SK-N-SH (cell line): ENCODE results near the gene TRAF3IP1. TPM values are rescaled to one million over a fixed set of nuclear protein-coding genes. Genes with fewer than 3 reads are reported as not detected.

Experiments used
- CTCF ChIA-PET: fragments of 300-600, 350-600 bp; formaldehyde crosslinking; extraction: SDS; loops from one replicate; lab custom pipeline; 2021; lab: Yijun Ruan, JAX
- POLR2A ChIA-PET: fragments of 350-600 bp; sonication (Branson Sonifier 250); formaldehyde crosslinking; extraction: SDS; loops from one replicate; lab custom pipeline; 2020; ENCODE audit warnings: antibody characterized with exemption, inconsistent platforms; lab: Yijun Ruan, JAX
- DNase-seq: peaks from one replicate; pipeline ENCODE4 v3.0.0; 2012
- H2AFZ ChIP-seq: fragments of 200-600 bp; sonication (generic); 2 replicates; pipeline ENCODE4 v1.8.1; 2016; ENCODE audit warnings: antibody characterized with exemption, mild to moderate bottlenecking, low read depth
- H3F3A ChIP-seq: fragments of 200-600 bp; sonication (generic); replicated peaks from 2 replicates; pipeline ENCODE3; 2016; ENCODE audit warnings: antibody characterized with exemption, mild to moderate bottlenecking; ENCODE audit not compliant: insufficient read depth
- H3K27ac ChIP-seq, 2 experiments: fragments of 200-500 bp in 1 of 2; fragments of 200-600 bp in 1 of 2; sonication (Bioruptor generic) in 1 of 2; sonication (generic), shearing (Covaris generic) in 1 of 2; 2 replicates each; pipeline versions ENCODE4 v1.5.1 to v1.6.1; 2014 to 2016; ENCODE audit warnings: low read depth in 2 of 2, inconsistent platforms in 1 of 2, low read length in 1 of 2, mild to moderate bottlenecking in 1 of 2, mixed read lengths in 1 of 2
- H3K27me3 ChIP-seq: fragments of 200-600 bp; sonication (generic), shearing (Covaris generic); 2 replicates; pipeline ENCODE4 v1.6.1; 2016; ENCODE audit warnings: mixed run types; ENCODE audit not compliant: insufficient read depth
- H3K36me3 ChIP-seq, 2 experiments: fragments of 200-500 bp in 1 of 2; fragments of 200-600 bp in 1 of 2; sonication (Bioruptor generic) in 1 of 2; sonication (generic) in 1 of 2; replicated peaks in 1 of 2; 2 replicates each; pipeline versions ENCODE3 to v1.5.1; 2014 to 2016; ENCODE audit warnings: low read length in 1 of 2, mild to moderate bottlenecking in 1 of 2; ENCODE audit not compliant: insufficient read depth in 2 of 2, control insufficient read depth in 1 of 2
- H3K4me1 ChIP-seq, 2 experiments: fragments of 200-500 bp in 1 of 2; fragments of 200-600 bp in 1 of 2; sonication (Bioruptor generic) in 1 of 2; sonication (generic), shearing (Covaris generic) in 1 of 2; 2 replicates each; pipeline versions ENCODE4 v1.5.1 to v1.6.1; 2014 to 2016; ENCODE audit warnings: low read depth in 1 of 2, low read length in 1 of 2, mixed run types in 1 of 2; ENCODE audit not compliant: insufficient read depth in 2 of 2, control insufficient read depth in 1 of 2
- H3K4me2 ChIP-seq: fragments of 200-600 bp; sonication (generic), shearing (Covaris generic); 2 replicates; pipeline ENCODE4 v1.6.1; 2017; ENCODE audit warnings: mixed run types
- H3K4me3 ChIP-seq, 2 experiments: fragments of 200-500 bp in 1 of 2; fragments of 200-600 bp in 1 of 2; sonication (Bioruptor generic) in 1 of 2; sonication (generic), shearing (Covaris generic) in 1 of 2; 2 replicates each; pipeline versions ENCODE4 v1.5.1 to v1.8.1; 2014 to 2016; ENCODE audit warnings: low read depth in 2 of 2, inconsistent platforms in 1 of 2, low read length in 1 of 2, mild to moderate bottlenecking in 1 of 2, mixed read lengths in 1 of 2, moderate library complexity in 1 of 2
- H3K79me2 ChIP-seq: fragments of 200-600 bp; sonication (generic); 2 replicates; pipeline ENCODE4 v1.8.1; 2017; ENCODE audit warnings: mild to moderate bottlenecking; ENCODE audit not compliant: insufficient read depth
- H3K9ac ChIP-seq: fragments of 200-600 bp; sonication (generic); 2 replicates; pipeline ENCODE4 v1.6.1; 2017; ENCODE audit warnings: mixed run types
- H3K9me2 ChIP-seq: fragments of 200-600 bp; sonication (generic); 2 replicates; pipeline ENCODE4 v1.6.1; 2017; ENCODE audit warnings: mixed run types
- H3K9me3 ChIP-seq: fragments of 200-600 bp; sonication (generic); 2 replicates; pipeline ENCODE4 v1.6.1; 2017; ENCODE audit warnings: mixed run types, mild to moderate bottlenecking, moderate library complexity
- H4K20me1 ChIP-seq: fragments of 200-600 bp; sonication (generic); 2 replicates; pipeline ENCODE4 v1.6.1; 2017; ENCODE audit warnings: mild to moderate bottlenecking, mixed run types; ENCODE audit not compliant: insufficient read depth
- ELF1 ChIP-seq: IDR thresholded peaks from 2 replicates; pipeline ENCODE4 v1.4.0; 2012
- FOSL2 ChIP-seq: IDR thresholded peaks from 2 replicates; pipeline ENCODE4 v1.4.0; 2012; ENCODE audit warnings: low read depth, mild to moderate bottlenecking, moderate library complexity, borderline replicate concordance
- FOXJ3 ChIP-seq: sonication (generic); formaldehyde crosslinking; IDR thresholded peaks from 2 replicates; pipeline ENCODE4 v1.5.1; 2020; ENCODE audit warnings: mild to moderate bottlenecking, missing genetic modification reagents
- JUND ChIP-seq: IDR thresholded peaks from 2 replicates; pipeline ENCODE4 v1.4.0; 2012
- MEF2A ChIP-seq: IDR thresholded peaks from 2 replicates; pipeline ENCODE4 v1.4.0; 2012; ENCODE audit warnings: low read depth, borderline replicate concordance
- MXI1 ChIP-seq: IDR thresholded peaks from 2 replicates; pipeline ENCODE4 v1.6.1; 2012; ENCODE audit warnings: mild to moderate bottlenecking, low read depth, low read length, improper control_type of control experiment
- NFIC ChIP-seq: IDR thresholded peaks from 2 replicates; pipeline ENCODE4 v1.4.0; 2012; ENCODE audit warnings: borderline replicate concordance
- NRF1 ChIP-seq: IDR thresholded peaks from 2 replicates; pipeline ENCODE4 v1.6.1; 2012; ENCODE audit warnings: low read depth, mild to moderate bottlenecking, low read length
- PBX3 ChIP-seq: IDR thresholded peaks from 2 replicates; pipeline ENCODE4; 2012
- RFX5 ChIP-seq: IDR thresholded peaks from 2 replicates; pipeline ENCODE4 v1.6.1; 2012; ENCODE audit warnings: mild to moderate bottlenecking, improper control_type of control experiment, low read length
- SMC3 ChIP-seq: IDR thresholded peaks from 2 replicates; pipeline ENCODE4 v1.6.1; 2012; ENCODE audit warnings: low read depth, low read length, improper control_type of control experiment
- TAF1 ChIP-seq: IDR thresholded peaks from 2 replicates; pipeline ENCODE4 v1.6.1; 2012; ENCODE audit warnings: low read depth, mild to moderate bottlenecking, low read length, moderate library complexity, borderline replicate concordance
- WGBS: methylation state at CpG from one replicate; pipeline ENCODE4 v1.1.6; 2017; ENCODE audit warnings: low lambda C conversion rate; 5-methylcytosine and 5-hydroxymethylcytosine counted together
- polyA plus RNA-seq, 3 experiments: library from polyadenylated mRNA; depleted of rRNA; stranded (reverse); fragments of >200 nt; gene quantifications; 2 replicates each; pipeline ENCODE4 v1.2.3, GENCODE V29; 2012
- TF ChIP-seq, protein P1 (sequence below): IDR thresholded peaks from 2 replicates; pipeline ENCODE4 v1.4.0; 2012; ENCODE audit warnings: low read depth, borderline replicate concordance
- TF ChIP-seq, protein P2 (sequence below): IDR thresholded peaks from 2 replicates; pipeline ENCODE4 v1.6.1; 2012; ENCODE audit warnings: mild to moderate bottlenecking, low read depth, low read length, moderate library complexity

TRAF3IP1 gene
- polyA plus RNA-seq, 1 of the 3 experiments (the other 2 are of a cell fraction) = 15.0 TPM

DNA sequence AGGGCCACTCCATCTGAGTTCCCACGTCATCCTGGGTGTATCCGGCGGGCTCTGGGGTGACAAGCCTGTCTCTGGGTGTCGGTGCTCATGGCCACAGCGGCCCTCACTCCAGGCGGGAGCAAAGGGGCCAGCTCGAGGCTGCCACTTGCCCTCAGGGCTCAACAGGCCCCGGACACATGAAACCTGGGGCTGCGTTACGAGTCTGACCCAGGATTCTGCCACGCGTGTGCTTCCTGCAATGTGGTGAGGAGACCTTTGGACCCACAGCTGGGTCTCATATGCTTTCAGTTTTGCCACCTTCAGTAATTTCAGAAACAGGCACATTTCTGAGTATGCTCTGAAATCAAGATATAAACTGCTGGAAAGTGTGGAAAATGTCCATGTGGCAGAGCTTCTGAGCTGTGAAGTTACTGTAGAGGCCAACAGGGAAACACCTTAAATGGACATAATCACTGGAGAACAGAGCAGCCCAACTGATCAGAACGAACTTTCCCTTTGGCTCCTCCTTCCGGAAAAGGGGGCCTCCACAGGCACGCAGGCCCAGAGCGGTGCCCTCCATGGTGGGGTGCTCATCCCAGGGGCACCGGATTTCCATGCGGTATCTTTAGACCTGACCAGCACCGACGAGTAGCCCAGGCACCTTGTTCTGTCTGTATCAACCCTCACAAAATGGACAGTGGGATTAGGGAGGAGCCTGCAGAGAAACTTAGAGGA is 46.0 kb upstream of the TRAF3IP1 start:
- Histone ChIP-seq H3F3A (no peaks in the 10 kb centered on the region), H3K27ac (no peak overlapping the region), H3K27me3 (no peaks in the 10 kb centered on the region), H3K4me2 (no peak overlapping the region), H3K36me3 (peaks cover 0 to 3% of the 10 kb centered on the region in 2 experiments), H3K4me3 (no peak overlapping the region), H3K9ac (no peak overlapping the region), H3K79me2 (no peaks in the 10 kb centered on the region), H3K9me2 (no peaks in the 10 kb centered on the region), H3K9me3 (no peaks in the 10 kb centered on the region), H2AFZ (no peak overlapping the region), H3K4me1 (peaks cover 0 to 3% of the 10 kb centered on the region in 2 experiments; a peak in 1 of 4 replicates), H4K20me1 (no peaks in the 10 kb centered on the region)
- WGBS = 92% methylated on average over 11 of the region's 20 CpGs
- ChIA-PET CTCF (interaction anchor here (1.2 to 6.6 kb wide), 4 partner anchors 8 to 18 kb away, joined by 3 to 72 read pairs (median 10); no protein-coding TSS in a partner anchor), POLR2A (interaction anchor here (0.5 kb wide), 1 partner anchor 98 kb away, joined by 3 read pairs; no protein-coding TSS in a partner anchor)
- TF ChIP-seq RFX5 = no peak
- no peak for TF ChIP-seq JUND
- no peak for TF ChIP-seq MXI1
- TF ChIP-seq NRF1 = no peak
- TF ChIP-seq, protein P1, sequence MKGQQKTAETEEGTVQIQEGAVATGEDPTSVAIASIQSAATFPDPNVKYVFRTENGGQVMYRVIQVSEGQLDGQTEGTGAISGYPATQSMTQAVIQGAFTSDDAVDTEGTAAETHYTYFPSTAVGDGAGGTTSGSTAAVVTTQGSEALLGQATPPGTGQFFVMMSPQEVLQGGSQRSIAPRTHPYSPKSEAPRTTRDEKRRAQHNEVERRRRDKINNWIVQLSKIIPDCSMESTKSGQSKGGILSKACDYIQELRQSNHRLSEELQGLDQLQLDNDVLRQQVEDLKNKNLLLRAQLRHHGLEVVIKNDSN = no peak
- TF ChIP-seq FOXJ3 (CRISPR knock-in tag) = no peak
- no peak for TF ChIP-seq MEF2A
- TF ChIP-seq NFIC = no peak
- no peak for TF ChIP-seq PBX3
- TF ChIP-seq TAF1 = no peak
- TF ChIP-seq SMC3 = no peak
- TF ChIP-seq, protein P2, sequence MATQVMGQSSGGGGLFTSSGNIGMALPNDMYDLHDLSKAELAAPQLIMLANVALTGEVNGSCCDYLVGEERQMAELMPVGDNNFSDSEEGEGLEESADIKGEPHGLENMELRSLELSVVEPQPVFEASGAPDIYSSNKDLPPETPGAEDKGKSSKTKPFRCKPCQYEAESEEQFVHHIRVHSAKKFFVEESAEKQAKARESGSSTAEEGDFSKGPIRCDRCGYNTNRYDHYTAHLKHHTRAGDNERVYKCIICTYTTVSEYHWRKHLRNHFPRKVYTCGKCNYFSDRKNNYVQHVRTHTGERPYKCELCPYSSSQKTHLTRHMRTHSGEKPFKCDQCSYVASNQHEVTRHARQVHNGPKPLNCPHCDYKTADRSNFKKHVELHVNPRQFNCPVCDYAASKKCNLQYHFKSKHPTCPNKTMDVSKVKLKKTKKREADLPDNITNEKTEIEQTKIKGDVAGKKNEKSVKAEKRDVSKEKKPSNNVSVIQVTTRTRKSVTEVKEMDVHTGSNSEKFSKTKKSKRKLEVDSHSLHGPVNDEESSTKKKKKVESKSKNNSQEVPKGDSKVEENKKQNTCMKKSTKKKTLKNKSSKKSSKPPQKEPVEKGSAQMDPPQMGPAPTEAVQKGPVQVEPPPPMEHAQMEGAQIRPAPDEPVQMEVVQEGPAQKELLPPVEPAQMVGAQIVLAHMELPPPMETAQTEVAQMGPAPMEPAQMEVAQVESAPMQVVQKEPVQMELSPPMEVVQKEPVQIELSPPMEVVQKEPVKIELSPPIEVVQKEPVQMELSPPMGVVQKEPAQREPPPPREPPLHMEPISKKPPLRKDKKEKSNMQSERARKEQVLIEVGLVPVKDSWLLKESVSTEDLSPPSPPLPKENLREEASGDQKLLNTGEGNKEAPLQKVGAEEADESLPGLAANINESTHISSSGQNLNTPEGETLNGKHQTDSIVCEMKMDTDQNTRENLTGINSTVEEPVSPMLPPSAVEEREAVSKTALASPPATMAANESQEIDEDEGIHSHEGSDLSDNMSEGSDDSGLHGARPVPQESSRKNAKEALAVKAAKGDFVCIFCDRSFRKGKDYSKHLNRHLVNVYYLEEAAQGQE = no peak
- no peak for TF ChIP-seq ELF1
- no peak for TF ChIP-seq FOSL2
- no peak for DNase-seq
